K562 treated with DMSO at 1 percent for 48 hours (cell line): Measurements from ENCODE around the gene MYL2. TPM values are rescaled to one million over a fixed set of nuclear protein-coding genes. Genes with fewer than 3 reads are reported as not detected.

ENCODE experiments used
- total RNA-seq: library from RNA; unstranded; fragments of 300-600 nt; gene quantifications from 2 replicates; pipeline ENCODE4 v1.2.3, GENCODE V29; 2022; ENCODE audit warnings: low replicate concordance; ENCODE audit errors: extremely low read depth

MYL2 gene, protein sequence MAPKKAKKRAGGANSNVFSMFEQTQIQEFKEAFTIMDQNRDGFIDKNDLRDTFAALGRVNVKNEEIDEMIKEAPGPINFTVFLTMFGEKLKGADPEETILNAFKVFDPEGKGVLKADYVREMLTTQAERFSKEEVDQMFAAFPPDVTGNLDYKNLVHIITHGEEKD
- not detected in 2 replicates for total RNA-seq

DNA sequence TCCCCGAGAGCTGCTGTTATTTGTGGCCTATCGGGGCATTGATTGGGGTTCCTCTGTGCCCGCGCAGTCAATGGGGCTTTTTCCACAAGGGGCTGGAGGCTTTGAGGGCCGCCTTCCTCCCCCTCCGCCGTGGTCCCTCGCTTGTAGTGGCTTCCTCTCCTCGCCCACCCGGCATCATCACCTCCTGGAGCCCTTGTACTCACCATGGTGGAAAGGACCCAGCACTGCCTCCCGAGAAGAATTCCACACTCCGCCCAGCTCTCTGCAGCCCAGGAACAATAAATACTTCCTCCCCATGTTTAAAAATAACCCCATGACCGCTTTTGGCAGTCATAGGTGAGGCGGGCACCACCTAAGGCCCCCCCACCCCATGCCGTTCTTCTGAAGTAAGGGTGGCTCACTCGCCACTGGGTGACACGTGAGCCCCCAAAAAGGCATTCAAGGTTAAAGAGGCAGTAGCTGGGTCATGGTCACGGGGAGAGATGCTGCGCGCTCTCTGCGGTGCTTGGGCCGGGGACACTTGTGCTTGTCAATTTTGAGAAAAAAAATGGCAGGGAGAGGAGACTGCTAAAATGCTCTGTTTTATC is at the start of gene MYL2:
Gene MYL2, minus strand, starts transcription at position 256 of the 587 bp plus-strand sequence. Its CDS starts 50 bp downstream, at position 206.

Other genes starting within 250 kb of the MYL2 start
- not detected in 2 replicates for gene HVCN1, start 231.5 kb downstream of the MYL2 start, total RNA-seq
- gene PPP1CC, start 177.7 kb downstream of the MYL2 start, total RNA-seq, result not detected in 2 replicates
- gene CCDC63, start 73.6 kb downstream of the MYL2 start, total RNA-seq, result not detected in 2 replicates
- not detected in 2 replicates for gene CUX2, start 113.6 kb upstream of the MYL2 start, total RNA-seq